Activated CD8-positive, alpha-beta T cell treated with anti-CD3 and anti-CD28 coated beads for 36 hours (primary cell): ENCODE measurements around the gene CCDC12. TPM values are rescaled to one million over a fixed set of nuclear protein-coding genes. Genes with fewer than 3 reads are reported as not detected.

ENCODE experiments used
- ATAC-seq: fragments of 200-7000 bp; cut with Tn5 transposase; one replicate; pipeline ENCODE4 v1.10.0; 2021; ENCODE audit warnings: mild to moderate bottlenecking, moderate library complexity
- CTCF ChIA-PET: fragments of 350-600 bp; sonication (Branson Sonifier 250); formaldehyde crosslinking; loops from one replicate; lab custom pipeline; 2021; ENCODE audit warnings: antibody characterized with exemption; lab: Charles Lee
- POLR2A ChIA-PET: fragments of 350-600 bp; sonication (Branson Sonifier 250); formaldehyde crosslinking; loops from one replicate; lab custom pipeline; 2021; ENCODE audit warnings: antibody characterized with exemption; lab: Charles Lee
- DNase-seq: peaks from one replicate; pipeline ENCODE4 v3.0.0-alpha.2; 2020
- H3K27ac Mint-ChIP-seq: one replicate; pipeline ENCODE4 v1.8.0; 2021; ENCODE audit warnings: mild to moderate bottlenecking, mixed read lengths
- H3K27me3 Mint-ChIP-seq: one replicate; pipeline ENCODE4 v1.8.0; 2021; ENCODE audit warnings: mixed read lengths
- H3K36me3 Mint-ChIP-seq: one replicate; pipeline ENCODE4 v1.8.0; 2021; ENCODE audit warnings: low read depth, mixed read lengths
- H3K4me1 Mint-ChIP-seq: one replicate; pipeline ENCODE4 v1.8.0; 2021; ENCODE audit warnings: low read depth, mixed read lengths
- H3K4me3 Mint-ChIP-seq: one replicate; pipeline ENCODE4 v1.8.0; 2021; ENCODE audit warnings: mild to moderate bottlenecking, moderate library complexity, mixed read lengths
- H3K9me3 Mint-ChIP-seq: one replicate; pipeline ENCODE4 v1.8.0; 2021; ENCODE audit warnings: mixed read lengths
- intact Hi-C: fragments of 100-400 bp; cut with micrococcal nuclease; formaldehyde crosslinking; loops from one replicate; pipeline ENCODE4 v1.10.0; 2022
- total RNA-seq, 2 experiments: library from RNA; stranded (reverse); gene quantifications; one replicate each; pipeline ENCODE4 v1.2.3, GENCODE V29; 2021
- TF ChIP-seq, protein P1 (sequence below): fragments of 200-600 bp; IDR thresholded peaks from one replicate; pipeline ENCODE4 v1.8.0; 2022; ENCODE audit warnings: antibody characterized with exemption, mild to moderate bottlenecking

The CCDC12 gene
- total RNA-seq, 2 experiments from 2014 or later: 51.2 to 51.6 TPM

DNA sequence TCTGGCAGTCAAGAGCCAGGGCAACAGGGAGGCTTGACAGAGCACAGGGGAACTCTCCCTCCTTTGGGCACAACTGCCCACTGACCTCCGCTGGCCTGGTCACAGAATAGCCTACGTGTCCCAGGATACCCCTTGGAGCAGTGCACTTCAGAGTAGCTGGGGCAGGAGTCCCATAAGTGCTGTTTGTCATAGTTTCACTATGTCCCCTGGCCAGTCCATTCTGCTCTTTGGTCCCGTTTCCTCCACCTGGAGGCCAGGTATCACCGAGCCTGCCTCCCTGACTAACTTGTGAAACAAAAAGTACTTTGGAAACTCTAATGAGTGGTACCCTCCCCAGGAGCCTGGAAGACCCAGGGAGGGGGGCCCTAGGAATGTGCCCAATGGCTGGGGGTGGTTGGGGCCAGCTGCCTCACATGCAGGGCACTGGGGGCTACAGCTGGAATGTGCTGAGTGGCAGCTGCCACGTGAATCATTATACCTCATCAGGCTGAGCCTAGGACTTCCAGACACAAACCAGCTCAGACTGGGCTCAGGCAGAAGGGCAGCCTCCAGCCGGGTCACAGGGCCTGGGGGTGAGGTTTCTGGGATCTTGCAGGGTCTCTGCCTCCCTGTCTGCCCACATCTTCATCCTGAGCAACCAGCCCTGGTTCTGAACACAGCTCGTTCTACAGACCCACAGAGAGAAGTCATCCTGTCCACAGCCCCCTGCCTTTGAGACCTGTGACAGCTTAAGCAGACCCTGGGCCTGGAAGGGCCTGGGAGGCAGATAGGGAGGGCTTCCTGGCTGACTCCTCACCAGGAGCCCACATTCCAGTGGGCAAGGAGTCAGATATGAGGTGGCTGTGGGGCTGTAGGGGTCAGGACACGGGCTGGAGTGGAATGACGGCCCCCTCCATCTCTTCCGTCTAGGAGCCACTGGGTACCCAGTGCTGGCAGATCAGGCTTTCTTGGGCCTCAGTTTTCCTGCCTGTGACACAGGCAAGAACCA lies 99.9 kb downstream of the CCDC12 start:
- ATAC-seq (no peak), DNase-seq (no peak)
- intact Hi-C loops: no loop called here
- H3K27me3 Mint-ChIP-seq: peaks cover 19% of the 10 kb centered on the region
- H3K4me1 Mint-ChIP-seq: peaks cover 16% of the 10 kb centered on the region
- no peaks in the 10 kb centered on the region for H3K36me3 Mint-ChIP-seq
- POLR2A ChIA-PET: no interaction called here
- H3K9me3 Mint-ChIP-seq: no peaks in the 10 kb centered on the region
- H3K4me3 Mint-ChIP-seq: no peak overlapping the region
- H3K27ac Mint-ChIP-seq: no peak overlapping the region
- CTCF ChIA-PET: interaction anchor here (1.1 to 1.5 kb wide), 2 partner anchors 10 to 19 kb away, joined by 5 to 6 read pairs; no protein-coding TSS in a partner anchor
- TF ChIP-seq, protein P1, sequence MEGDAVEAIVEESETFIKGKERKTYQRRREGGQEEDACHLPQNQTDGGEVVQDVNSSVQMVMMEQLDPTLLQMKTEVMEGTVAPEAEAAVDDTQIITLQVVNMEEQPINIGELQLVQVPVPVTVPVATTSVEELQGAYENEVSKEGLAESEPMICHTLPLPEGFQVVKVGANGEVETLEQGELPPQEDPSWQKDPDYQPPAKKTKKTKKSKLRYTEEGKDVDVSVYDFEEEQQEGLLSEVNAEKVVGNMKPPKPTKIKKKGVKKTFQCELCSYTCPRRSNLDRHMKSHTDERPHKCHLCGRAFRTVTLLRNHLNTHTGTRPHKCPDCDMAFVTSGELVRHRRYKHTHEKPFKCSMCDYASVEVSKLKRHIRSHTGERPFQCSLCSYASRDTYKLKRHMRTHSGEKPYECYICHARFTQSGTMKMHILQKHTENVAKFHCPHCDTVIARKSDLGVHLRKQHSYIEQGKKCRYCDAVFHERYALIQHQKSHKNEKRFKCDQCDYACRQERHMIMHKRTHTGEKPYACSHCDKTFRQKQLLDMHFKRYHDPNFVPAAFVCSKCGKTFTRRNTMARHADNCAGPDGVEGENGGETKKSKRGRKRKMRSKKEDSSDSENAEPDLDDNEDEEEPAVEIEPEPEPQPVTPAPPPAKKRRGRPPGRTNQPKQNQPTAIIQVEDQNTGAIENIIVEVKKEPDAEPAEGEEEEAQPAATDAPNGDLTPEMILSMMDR: no peak

DNA sequence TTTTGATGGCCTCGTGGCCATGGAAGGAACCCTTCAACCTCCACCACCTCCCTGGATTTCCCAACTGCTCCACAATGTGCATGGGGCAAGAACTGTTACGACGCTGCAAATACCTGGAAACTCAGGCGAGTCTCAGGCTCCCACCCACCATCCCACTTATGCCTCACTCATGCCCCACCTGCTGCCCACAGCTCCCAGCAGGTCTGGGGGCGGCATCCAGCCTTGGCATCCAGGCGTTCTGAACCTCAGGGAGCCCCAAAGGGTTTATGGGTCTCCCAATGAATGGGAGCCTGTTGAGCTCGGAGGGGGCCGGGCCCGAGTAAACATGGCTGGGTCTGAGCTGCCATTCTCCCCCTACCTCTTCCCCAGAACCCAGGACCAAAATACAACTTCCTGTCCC lies 101.0 kb downstream of the CCDC12 start:
- intact Hi-C loops: no loop called here
- peaks cover 16% of the 10 kb centered on the region for H3K4me1 Mint-ChIP-seq
- ChIA-PET POLR2A (interaction anchor here (2.4 kb wide), 1 partner anchor 33 kb away, joined by 6 read pairs; no protein-coding TSS in a partner anchor), CTCF (interaction anchor here (1.0 to 2.8 kb wide), 2 partner anchors 19 to 34 kb away, joined by 3 to 13 read pairs; no protein-coding TSS in a partner anchor)
- H3K9me3 Mint-ChIP-seq: no peaks in the 10 kb centered on the region
- H3K27me3 Mint-ChIP-seq: peaks cover 13% of the 10 kb centered on the region
- H3K27ac Mint-ChIP-seq: no peak overlapping the region
- no peaks in the 10 kb centered on the region for H3K36me3 Mint-ChIP-seq
- no peak for DNase-seq
- no peak for ATAC-seq
- TF ChIP-seq, protein P1: no peak
- H3K4me3 Mint-ChIP-seq: no peak overlapping the region

DNA sequence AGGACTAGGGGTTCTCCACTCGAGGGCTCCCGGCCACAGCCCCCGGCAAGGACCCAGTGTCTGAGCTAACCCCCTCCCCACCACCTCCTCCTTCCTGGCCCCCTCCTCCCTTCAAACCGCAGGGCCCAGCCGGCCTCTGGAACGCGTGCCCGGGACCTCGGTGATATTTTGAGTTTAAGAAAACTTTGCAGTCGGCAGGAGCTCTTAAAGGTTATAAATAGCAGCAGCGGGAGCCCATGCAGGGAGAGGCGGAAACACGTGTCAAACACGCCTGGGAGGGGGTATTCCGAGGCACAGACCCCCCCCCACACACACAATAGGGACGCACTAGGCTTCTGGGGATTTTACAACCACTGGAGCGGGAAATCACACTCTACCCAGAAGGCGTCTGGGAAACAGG lies 102.1 kb downstream of the CCDC12 start:
- intact Hi-C loops: no loop called here
- peak; percentile 14 for DNase-seq
- POLR2A ChIA-PET: interaction anchor here (2.4 kb wide), 1 partner anchor 34 kb away, joined by 6 read pairs; no protein-coding TSS in a partner anchor
- no peaks in the 10 kb centered on the region for H3K36me3 Mint-ChIP-seq
- no peak for ATAC-seq
- H3K4me3 Mint-ChIP-seq: no peak overlapping the region
- peaks cover 16% of the 10 kb centered on the region for H3K4me1 Mint-ChIP-seq
- H3K27ac Mint-ChIP-seq: no peak overlapping the region
- H3K27me3 Mint-ChIP-seq: peaks cover 6% of the 10 kb centered on the region
- TF ChIP-seq, protein P1: no peak
- H3K9me3 Mint-ChIP-seq: no peaks in the 10 kb centered on the region
- CTCF ChIA-PET: interaction anchor here (1.0 to 2.8 kb wide), 2 partner anchors 20 to 35 kb away, joined by 3 to 13 read pairs; no protein-coding TSS in a partner anchor

DNA sequence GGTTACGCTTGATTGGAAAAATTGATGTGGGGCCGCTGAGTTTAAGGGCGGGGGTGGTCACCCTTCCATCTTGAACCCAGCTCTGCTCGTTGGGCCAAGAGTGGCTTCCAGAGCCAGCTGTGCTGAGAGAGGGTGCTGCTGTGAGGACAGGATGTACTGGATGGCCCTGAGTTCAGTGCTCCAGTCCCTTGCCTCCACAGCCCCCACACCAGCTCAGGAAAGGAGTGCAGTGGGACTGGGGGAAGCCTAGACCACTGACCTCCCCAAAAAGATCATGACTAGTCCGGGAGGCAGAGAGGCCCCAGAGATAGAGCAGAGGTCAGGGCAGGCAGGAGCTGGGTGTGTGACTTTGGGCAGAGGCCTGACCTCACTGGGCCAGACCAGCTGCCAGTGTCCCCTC lies 103.0 kb downstream of the CCDC12 start:
- ATAC-seq: peak; percentile 11
- Mint-ChIP-seq H3K27ac (no peak overlapping the region), H3K36me3 (no peaks in the 10 kb centered on the region), H3K4me3 (no peak overlapping the region), H3K9me3 (no peaks in the 10 kb centered on the region), H3K4me1 (peaks cover 16% of the 10 kb centered on the region), H3K27me3 (peaks cover 3% of the 10 kb centered on the region)
- intact Hi-C loops: no loop called here
- POLR2A ChIA-PET: interaction anchor here (2.4 kb wide), 1 partner anchor 35 kb away, joined by 6 read pairs; no protein-coding TSS in a partner anchor
- CTCF ChIA-PET: interaction anchor here (0.8 to 2.8 kb wide), 6 partner anchors 10 to 38 kb away, joined by 3 to 13 read pairs (median 3); partner anchors contain the start of gene MYL3
- TF ChIP-seq, protein P1: no peak
- no peak for DNase-seq

Other genes starting within 250 kb of the CCDC12 start
- gene MYL3, start 113.3 kb downstream of the CCDC12 start, total RNA-seq: not detected
- not detected for gene PTH1R, start 99.0 kb downstream of the CCDC12 start, total RNA-seq
- 10 to 100 TPM; 58.9 to 63.7 TPM for gene NBEAL2, start 2.9 kb upstream of the CCDC12 start, total RNA-seq
- gene SETD2, start 187.4 kb upstream of the CCDC12 start, total RNA-seq: 10 to 100 TPM; 34.7 to 36.1 TPM